ENCODE results near the gene ZNF862. TPM values are rescaled to one million over a fixed set of nuclear protein-coding genes. Genes with fewer than 3 reads are reported as not detected.

The ZNF862 gene
- polyA plus RNA-seq, 1 of the 3 experiments (the other 2 are of a cell fraction): 17.3 TPM

- TF ChIP-seq CTCF (IDR thresholded peaks at IDR 0.05) (no peak), PBX3 (IDR thresholded peaks at IDR 0.05) (no peak), SMC3 (IDR thresholded peaks at IDR 0.05; ENCODE audit: low read depth, low read length) (no peak), NRF1 (IDR thresholded peaks at IDR 0.05; ENCODE audit: low read depth, low read length) (no peak), RAD21 (IDR thresholded peaks at IDR 0.05; ENCODE audit: low read length) (no peak), EP300 (IDR thresholded peaks at IDR 0.05; ENCODE audit: borderline replicate concordance in 1 of 2, low read depth in 1 of 2, low read length in 1 of 2) (no peak), FOSL2 (IDR thresholded peaks at IDR 0.05; ENCODE audit: borderline replicate concordance, low read depth) (no peak), FOXM1 (IDR thresholded peaks at IDR 0.05; ENCODE audit: low read depth) (no peak)
- TF ChIP-seq, protein P1, sequence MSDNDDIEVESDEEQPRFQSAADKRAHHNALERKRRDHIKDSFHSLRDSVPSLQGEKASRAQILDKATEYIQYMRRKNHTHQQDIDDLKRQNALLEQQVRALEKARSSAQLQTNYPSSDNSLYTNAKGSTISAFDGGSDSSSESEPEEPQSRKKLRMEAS (IDR thresholded peaks at IDR 0.05; ENCODE audit: low read depth): no peak
- TF ChIP-seq, protein P2, sequence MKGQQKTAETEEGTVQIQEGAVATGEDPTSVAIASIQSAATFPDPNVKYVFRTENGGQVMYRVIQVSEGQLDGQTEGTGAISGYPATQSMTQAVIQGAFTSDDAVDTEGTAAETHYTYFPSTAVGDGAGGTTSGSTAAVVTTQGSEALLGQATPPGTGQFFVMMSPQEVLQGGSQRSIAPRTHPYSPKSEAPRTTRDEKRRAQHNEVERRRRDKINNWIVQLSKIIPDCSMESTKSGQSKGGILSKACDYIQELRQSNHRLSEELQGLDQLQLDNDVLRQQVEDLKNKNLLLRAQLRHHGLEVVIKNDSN (IDR thresholded peaks at IDR 0.05; ENCODE audit: borderline replicate concordance, low read depth): no peak
- TF ChIP-seq, protein P3, sequence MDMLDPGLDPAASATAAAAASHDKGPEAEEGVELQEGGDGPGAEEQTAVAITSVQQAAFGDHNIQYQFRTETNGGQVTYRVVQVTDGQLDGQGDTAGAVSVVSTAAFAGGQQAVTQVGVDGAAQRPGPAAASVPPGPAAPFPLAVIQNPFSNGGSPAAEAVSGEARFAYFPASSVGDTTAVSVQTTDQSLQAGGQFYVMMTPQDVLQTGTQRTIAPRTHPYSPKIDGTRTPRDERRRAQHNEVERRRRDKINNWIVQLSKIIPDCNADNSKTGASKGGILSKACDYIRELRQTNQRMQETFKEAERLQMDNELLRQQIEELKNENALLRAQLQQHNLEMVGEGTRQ (IDR thresholded peaks at IDR 0.05; ENCODE audit: borderline replicate concordance, low read depth, low read length): no peak
- H4K20me1 ChIP-seq (ENCODE audit: insufficient read depth): no peaks in the 10 kb centered on the region
- no peaks in the 10 kb centered on the region for H3K79me2 ChIP-seq (ENCODE audit: insufficient read depth)
- no peaks in the 10 kb centered on the region for H3K9me3 ChIP-seq
- peaks cover 0 to 21% of the 10 kb centered on the region in 2 experiments; a peak in 2 of 4 replicates for H3K4me1 ChIP-seq (ENCODE audit: control insufficient read depth in 1 of 2, insufficient read depth in 2 of 2, low read depth in 1 of 2, low read length in 1 of 2)
- H3K4me2 ChIP-seq: no peak overlapping the region
- H2AFZ ChIP-seq (ENCODE audit: low read depth): no peak overlapping the region
- ChIA-PET CTCF (interaction anchor here (2.5 to 4.0 kb wide), 2 partner anchors 8 to 69 kb away, joined by 17 to 18 read pairs; no protein-coding TSS in a partner anchor), POLR2A (interaction anchor here (1.4 kb wide), 1 partner anchor 9 kb away, joined by 4 read pairs; no protein-coding TSS in a partner anchor)
- H3K4me3 ChIP-seq (ENCODE audit: low read depth in 2 of 2, low read length in 1 of 2): no peak overlapping the region
- 94% methylated on average over 4 of the region's 4 CpGs for WGBS (ENCODE audit: low lambda C conversion rate)
- no peak overlapping the region for H3K27ac ChIP-seq (ENCODE audit: low read depth in 2 of 2, low read length in 1 of 2)
- peaks cover 0 to 6% of the 10 kb centered on the region in 2 experiments for H3K36me3 ChIP-seq (replicated peaks in 1 of 2; ENCODE audit: control insufficient read depth in 1 of 2, insufficient read depth in 2 of 2, low read length in 1 of 2)
- no peak for DNase-seq
- H3K27me3 ChIP-seq (ENCODE audit: insufficient read depth): no peaks in the 10 kb centered on the region
- peaks cover 12% of the 10 kb centered on the region for H3F3A ChIP-seq (replicated peaks; ENCODE audit: insufficient read depth)
- no peaks in the 10 kb centered on the region for H3K9me2 ChIP-seq
- no peak overlapping the region for H3K9ac ChIP-seq
Measured at GRCh38 chr7:149875396-149875795, 37.2 kb downstream of the ZNF862 start.
